ENCODE data around the gene AUH.

AUH gene

DNA sequence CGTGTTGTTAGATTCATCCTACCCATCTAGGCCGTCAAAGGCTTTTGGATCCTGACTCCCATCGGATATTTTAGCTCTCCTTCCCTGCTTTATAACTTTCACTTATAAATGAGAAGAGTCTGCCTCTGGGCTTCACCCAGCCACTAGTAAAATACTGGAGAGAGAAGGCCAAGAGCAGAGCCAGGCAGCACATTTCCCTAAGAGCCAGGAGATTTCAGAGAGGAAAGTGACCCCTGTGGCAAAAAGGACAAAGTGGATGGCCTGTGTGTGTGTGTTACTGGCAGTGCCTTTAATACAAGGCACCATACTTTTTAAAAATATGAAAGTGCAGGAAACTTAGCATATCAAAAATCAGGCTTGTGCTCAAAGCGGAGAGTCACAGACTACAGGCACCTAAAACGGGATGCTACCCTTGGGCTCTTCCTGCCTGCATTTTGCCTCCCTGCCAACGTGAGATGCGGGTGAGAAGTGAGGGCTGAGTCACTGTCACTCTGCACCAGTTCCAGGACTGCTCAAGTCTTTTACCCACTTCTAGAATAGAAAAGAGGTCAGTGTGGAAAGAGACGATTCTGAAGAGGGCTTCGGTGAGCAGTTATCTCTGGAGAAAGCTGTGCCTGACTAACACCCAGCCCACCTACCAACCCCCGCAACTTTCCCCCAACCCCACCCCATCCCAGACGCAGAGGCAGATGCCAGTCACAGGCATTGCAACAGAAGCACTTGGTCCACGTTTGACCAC, 46.0 kb upstream of the AUH start:
- Histone ChIP-seq H3K9me3 (ENCODE audit: control insufficient read depth, low read length) (no peaks in the 10 kb centered on the region), H4K91ac (ENCODE audit: low read length) (no peak overlapping the region)
- whole genome bisulfite sequencing: 90% methylated on average over 8 of the region's 12 CpGs

DNA sequence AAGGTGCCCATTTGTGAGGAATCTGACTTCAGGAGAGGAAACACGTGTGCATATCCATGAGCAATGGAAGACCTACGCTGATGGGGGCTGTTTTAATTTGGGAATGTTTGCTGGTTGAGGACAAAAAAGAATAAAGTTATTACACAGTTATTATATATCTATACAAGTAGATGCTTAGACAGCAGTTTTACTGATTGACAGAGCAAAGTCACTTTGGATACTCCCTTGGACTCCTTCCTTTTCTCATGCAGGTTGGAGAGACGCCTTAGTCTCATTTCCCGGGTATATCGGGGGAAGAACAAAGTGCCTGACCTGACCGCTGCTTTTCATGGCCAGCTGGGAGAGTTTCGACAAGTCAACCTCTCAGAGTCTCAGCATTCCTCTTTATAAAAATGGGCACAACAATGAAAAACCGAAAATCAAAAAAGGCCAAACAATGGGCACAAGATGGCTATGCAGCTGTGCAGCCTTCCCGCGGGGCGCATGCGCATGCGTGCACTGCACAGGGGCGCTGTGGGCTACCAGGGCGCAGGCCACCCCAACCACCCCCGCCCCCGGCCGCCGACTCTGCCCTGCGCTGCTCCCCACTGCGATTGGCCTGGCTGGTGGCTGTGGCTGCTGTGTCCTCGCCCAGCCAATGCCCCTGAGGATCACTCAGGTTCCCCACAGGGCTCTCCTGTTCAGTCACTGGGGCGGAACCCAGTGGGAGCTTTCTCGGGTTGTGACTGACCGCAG, 43.8 kb upstream of the AUH start:
- Histone ChIP-seq H3K14ac (ENCODE audit: low read length in 2 of 2) (no peak overlapping the region), H2AK5ac (ENCODE audit: low read length, severe bottlenecking) (no peak overlapping the region), H4K8ac (ENCODE audit: low read length) (no peak overlapping the region), H3K4me2 (ENCODE audit: low read length, poor library complexity, severe bottlenecking) (no peak overlapping the region), H2AFZ (ENCODE audit: low read depth, low read length) (no peak overlapping the region), H2BK15ac (ENCODE audit: low read depth, poor library complexity, severe bottlenecking) (no peak overlapping the region), H2BK5ac (ENCODE audit: low read depth, low read length, poor library complexity, severe bottlenecking) (no peak overlapping the region), H4K91ac (ENCODE audit: low read length) (no peak overlapping the region), H2BK120ac (ENCODE audit: low read depth, low read length) (no peak overlapping the region), H3K4me3 (ENCODE audit: insufficient read depth in 1 of 2, low read depth in 1 of 2, low read length in 2 of 2) (no peak overlapping the region), H3K18ac (ENCODE audit: low read depth in 1 of 2, low read length in 2 of 2) (no peak overlapping the region), H3K79me1 (replicated peaks; ENCODE audit: low read length, poor library complexity, severe bottlenecking) (peaks cover 24% of the 10 kb centered on the region), H3K27me3 (ENCODE audit: control insufficient read depth in 1 of 2, insufficient read depth in 1 of 2, low read length in 2 of 2) (no peaks in the 10 kb centered on the region), H3K9ac (ENCODE audit: low read length) (no peak overlapping the region), H3K4me1 (ENCODE audit: control insufficient read depth, insufficient read depth, low read depth, low read length) (no peaks in the 10 kb centered on the region), H3K4ac (ENCODE audit: low read depth in 1 of 2, low read length in 2 of 2) (no peak overlapping the region), H2BK12ac (ENCODE audit: low read length in 2 of 2) (no peak overlapping the region), H3K36me3 (ENCODE audit: control insufficient read depth in 1 of 2, insufficient read depth in 2 of 2, low read depth in 1 of 2, low read length in 2 of 2) (peaks cover 15 to 46% of the 10 kb centered on the region in 2 experiments), H3K23ac (ENCODE audit: low read length in 2 of 2) (no peak overlapping the region), H3K27ac (ENCODE audit: low read length, poor library complexity, severe bottlenecking) (no peak overlapping the region), H3K9me3 (ENCODE audit: control insufficient read depth, low read length) (no peaks in the 10 kb centered on the region)
- WGBS: 97% methylated on average over 21 of the region's 25 CpGs
- DNase-seq: no peak

More for the DNA sequence above, 46.0 kb upstream of the AUH start:
- Histone ChIP-seq H3K23ac (ENCODE audit: low read length in 2 of 2) (no peak overlapping the region), H3K18ac (ENCODE audit: low read depth in 1 of 2, low read length in 2 of 2) (no peak overlapping the region), H3K9ac (ENCODE audit: low read length) (peak overlapping the region; percentile 4), H3K4ac (ENCODE audit: low read depth in 1 of 2, low read length in 2 of 2) (no peak overlapping the region), H2BK120ac (ENCODE audit: low read depth, low read length) (no peak overlapping the region), H3K14ac (ENCODE audit: low read length in 2 of 2) (no peak overlapping the region), H3K27me3 (ENCODE audit: control insufficient read depth in 1 of 2, insufficient read depth in 1 of 2, low read length in 2 of 2) (no peaks in the 10 kb centered on the region), H2BK15ac (ENCODE audit: low read depth, poor library complexity, severe bottlenecking) (no peak overlapping the region), H3K27ac (ENCODE audit: low read length, poor library complexity, severe bottlenecking) (no peak overlapping the region), H4K8ac (ENCODE audit: low read length) (peak overlapping the region; percentile 63), H2AFZ (ENCODE audit: low read depth, low read length) (no peak overlapping the region), H3K36me3 (ENCODE audit: control insufficient read depth in 1 of 2, insufficient read depth in 2 of 2, low read depth in 1 of 2, low read length in 2 of 2) (peaks cover 15 to 61% of the 10 kb centered on the region in 2 experiments), H2AK5ac (ENCODE audit: low read length, severe bottlenecking) (no peak overlapping the region), H2BK12ac (ENCODE audit: low read length in 2 of 2) (no peak overlapping the region), H2BK5ac (ENCODE audit: low read depth, low read length, poor library complexity, severe bottlenecking) (no peak overlapping the region), H3K79me1 (replicated peaks; ENCODE audit: low read length, poor library complexity, severe bottlenecking) (peaks cover 25% of the 10 kb centered on the region), H3K4me1 (ENCODE audit: control insufficient read depth, insufficient read depth, low read depth, low read length) (peaks cover 1% of the 10 kb centered on the region), H3K4me2 (ENCODE audit: low read length, poor library complexity, severe bottlenecking) (no peak overlapping the region), H3K4me3 (ENCODE audit: insufficient read depth in 1 of 2, low read depth in 1 of 2, low read length in 2 of 2) (no peak overlapping the region)
- DNase-seq: no peak

DNA sequence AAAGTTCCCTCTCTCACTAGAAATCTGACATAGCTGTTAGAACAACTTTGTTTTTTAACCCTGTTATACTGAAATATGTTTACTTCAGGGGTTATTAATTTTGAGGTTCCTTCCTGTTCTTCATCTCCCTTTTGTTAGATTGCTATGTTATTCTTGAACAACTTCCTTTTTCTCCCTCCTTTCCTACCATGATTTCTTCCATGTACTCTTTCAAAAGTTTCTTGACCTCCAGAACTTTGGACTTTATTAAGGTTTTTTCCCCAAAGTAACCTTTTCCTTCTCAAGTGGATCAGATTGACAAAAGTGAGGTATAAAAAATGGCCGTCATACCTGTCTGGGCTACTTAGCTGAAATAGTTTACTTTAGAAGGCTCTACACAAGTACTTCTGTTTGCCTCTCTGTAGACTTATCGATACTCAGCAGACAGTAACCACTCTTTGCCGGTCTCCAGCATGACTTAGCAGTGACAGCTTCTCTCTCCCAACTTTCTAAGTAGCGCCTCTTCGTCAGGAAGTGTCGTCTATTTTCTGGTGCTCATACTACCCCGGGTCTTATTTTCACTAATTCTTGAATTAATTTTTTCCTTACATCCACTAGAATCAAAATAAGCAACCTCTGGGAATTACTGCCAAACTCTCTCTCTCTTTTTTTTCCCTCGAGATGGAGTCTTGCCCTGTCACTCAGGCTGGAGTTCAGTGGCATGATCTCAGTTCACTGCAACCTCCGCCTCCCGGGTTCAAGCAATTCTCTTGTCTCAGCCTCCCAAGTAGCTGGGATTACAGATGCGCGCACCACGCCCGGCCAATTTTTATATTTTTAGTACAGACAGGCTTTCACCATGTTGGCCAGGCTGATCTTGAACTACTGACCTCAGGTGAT, 42.2 kb upstream of the AUH start:
- Histone ChIP-seq H4K8ac (ENCODE audit: low read length) (no peak overlapping the region), H4K91ac (ENCODE audit: low read length) (no peak overlapping the region), H3K14ac (ENCODE audit: low read length in 2 of 2) (no peak overlapping the region), H3K18ac (ENCODE audit: low read depth in 1 of 2, low read length in 2 of 2) (no peak overlapping the region), H2BK12ac (ENCODE audit: low read length in 2 of 2) (no peak overlapping the region), H3K9me3 (ENCODE audit: control insufficient read depth, low read length) (no peaks in the 10 kb centered on the region), H3K36me3 (ENCODE audit: control insufficient read depth in 1 of 2, insufficient read depth in 2 of 2, low read depth in 1 of 2, low read length in 2 of 2) (peaks cover 8 to 30% of the 10 kb centered on the region in 2 experiments), H2AFZ (ENCODE audit: low read depth, low read length) (no peak overlapping the region), H3K27ac (ENCODE audit: low read length, poor library complexity, severe bottlenecking) (no peak overlapping the region), H2BK15ac (ENCODE audit: low read depth, poor library complexity, severe bottlenecking) (no peak overlapping the region), H3K4ac (ENCODE audit: low read depth in 1 of 2, low read length in 2 of 2) (no peak overlapping the region), H2BK120ac (ENCODE audit: low read depth, low read length) (no peak overlapping the region), H3K79me1 (replicated peaks; ENCODE audit: low read length, poor library complexity, severe bottlenecking) (peaks cover 10% of the 10 kb centered on the region), H3K9ac (ENCODE audit: low read length) (no peak overlapping the region), H3K4me3 (ENCODE audit: insufficient read depth in 1 of 2, low read depth in 1 of 2, low read length in 2 of 2) (no peak overlapping the region), H3K4me2 (ENCODE audit: low read length, poor library complexity, severe bottlenecking) (no peak overlapping the region), H3K27me3 (ENCODE audit: control insufficient read depth in 1 of 2, insufficient read depth in 1 of 2, low read length in 2 of 2) (no peaks in the 10 kb centered on the region), H3K23ac (ENCODE audit: low read length in 2 of 2) (no peak overlapping the region), H3K4me1 (ENCODE audit: control insufficient read depth, insufficient read depth, low read depth, low read length) (no peaks in the 10 kb centered on the region), H2BK5ac (ENCODE audit: low read depth, low read length, poor library complexity, severe bottlenecking) (no peak overlapping the region), H2AK5ac (ENCODE audit: low read length, severe bottlenecking) (no peak overlapping the region)
- no peak for DNase-seq
- WGBS: 97% methylated on average over 14 of the region's 14 CpGs

DNA sequence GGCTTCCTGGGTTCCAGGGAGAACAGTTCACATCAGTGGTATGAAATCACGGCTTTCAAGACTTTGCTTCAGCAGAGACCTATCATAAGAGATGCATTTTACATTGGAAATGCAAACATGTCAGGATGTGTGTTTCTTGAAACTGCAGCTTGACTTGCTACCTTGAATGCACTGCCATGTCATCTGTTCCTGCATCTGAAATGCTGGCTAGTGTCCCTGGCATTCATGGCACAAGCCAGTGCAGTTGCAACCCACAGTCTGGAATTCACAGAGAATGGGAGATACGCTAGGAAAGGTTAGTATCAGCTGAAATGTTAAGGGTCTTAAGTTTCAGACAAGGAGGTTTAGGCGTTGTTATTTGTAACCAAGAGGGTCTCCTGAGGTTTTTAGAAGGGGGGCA, 37.2 kb upstream of the AUH start:
- Histone ChIP-seq H3K79me1 (replicated peaks; ENCODE audit: low read length, poor library complexity, severe bottlenecking) (no peaks in the 10 kb centered on the region), H3K4me1 (ENCODE audit: control insufficient read depth, insufficient read depth, low read depth, low read length) (peaks cover 2% of the 10 kb centered on the region), H2BK12ac (ENCODE audit: low read length in 2 of 2) (peak overlapping the region; percentile 42 to 72), H3K14ac (ENCODE audit: low read length in 2 of 2) (no peak overlapping the region), H3K4me3 (ENCODE audit: insufficient read depth in 1 of 2, low read depth in 1 of 2, low read length in 2 of 2) (no peak overlapping the region), H3K4me2 (ENCODE audit: low read length, poor library complexity, severe bottlenecking) (no peak overlapping the region), H4K8ac (ENCODE audit: low read length) (no peak overlapping the region), H2BK5ac (ENCODE audit: low read depth, low read length, poor library complexity, severe bottlenecking) (no peak overlapping the region), H2BK15ac (ENCODE audit: low read depth, poor library complexity, severe bottlenecking) (no peak overlapping the region), H3K27me3 (ENCODE audit: control insufficient read depth in 1 of 2, insufficient read depth in 1 of 2, low read length in 2 of 2) (no peaks in the 10 kb centered on the region), H3K9me3 (ENCODE audit: control insufficient read depth, low read length) (no peaks in the 10 kb centered on the region), H3K23ac (ENCODE audit: low read length in 2 of 2) (no peak overlapping the region), H3K27ac (ENCODE audit: low read length, poor library complexity, severe bottlenecking) (no peak overlapping the region), H2BK120ac (ENCODE audit: low read depth, low read length) (no peak overlapping the region), H2AK5ac (ENCODE audit: low read length, severe bottlenecking) (no peak overlapping the region), H3K36me3 (ENCODE audit: control insufficient read depth in 1 of 2, insufficient read depth in 2 of 2, low read depth in 1 of 2, low read length in 2 of 2) (no peaks in the 10 kb centered on the region), H3K9ac (ENCODE audit: low read length) (no peak overlapping the region), H3K4ac (ENCODE audit: low read depth in 1 of 2, low read length in 2 of 2) (no peak overlapping the region), H2AFZ (ENCODE audit: low read depth, low read length) (no peak overlapping the region), H3K18ac (ENCODE audit: low read depth in 1 of 2, low read length in 2 of 2) (no peak overlapping the region), H4K91ac (ENCODE audit: low read length) (no peak overlapping the region)
- DNase-seq: no peak
- 88% methylated on average over 3 of the region's 3 CpGs for WGBS

Data from mesenchymal stem cell (in vitro differentiated cells and primary cell).